Left lung (tissue), 10 donors: ENCODE measurements around the gene C1QTNF8. TPM values are rescaled to one million over a fixed set of nuclear protein-coding genes. Genes with fewer than 3 reads are reported as not detected.

ENCODE experiments used
- ATAC-seq: fragments of 200-7000 bp; cut with Tn5 transposase; one replicate; pipeline ENCODE4 v1.9.1; 2020; ENCODE audit warnings: moderate library complexity
- DNase-seq, 4 donors: peaks; one replicate each; pipeline ENCODE4 v3.0.0-alpha.2; 2013 to 2020
- H3K27ac ChIP-seq, 2 donors: fragments of 200-600 bp; sonication (generic) in 1 of 2; one replicate each; pipeline versions ENCODE4 v1.5.0 to v1.8.0; 2020 to 2021
- H3K27me3 ChIP-seq, 2 donors: fragments of 200-600 bp; sonication (generic) in 1 of 2; one replicate each; pipeline versions ENCODE4 v1.5.0 to v1.8.0; 2020 to 2021
- H3K36me3 ChIP-seq, 2 donors: fragments of 200-600 bp; sonication (generic) in 1 of 2; one replicate each; pipeline versions ENCODE4 v1.5.0 to v1.8.0; 2020 to 2021
- H3K4me1 ChIP-seq, 2 donors: fragments of 200-600 bp; one replicate each; pipeline ENCODE4 v1.8.0; 2021
- H3K4me3 ChIP-seq, 2 donors: fragments of 200-600 bp; sonication (generic) in 1 of 2; one replicate each; pipeline versions ENCODE4 v1.5.0 to v1.8.0; 2020 to 2021; ENCODE audit warnings: mild to moderate bottlenecking in 1 of 2
- H3K9me3 ChIP-seq, 2 donors: fragments of 200-600 bp; sonication (generic) in 1 of 2; one replicate each; pipeline versions ENCODE4 v1.5.0 to v1.8.0; 2020 to 2021
- CTCF ChIP-seq, 2 donors: fragments of 200-600 bp; sonication (generic) in 1 of 2; IDR thresholded peaks; one replicate each; pipeline versions ENCODE4 v1.5.0 to v1.8.0; 2021; ENCODE audit warnings: antibody characterized with exemption in 2 of 2
- intact Hi-C, 2 donors: fragments of 100-400 bp; cut with DNase I; formaldehyde crosslinking; loops; one replicate each; pipeline versions ENCODE4 v1.11.2 to v1.14.2; 2022
- polyA plus RNA-seq, 6 donors: library from polyadenylated mRNA; unstranded; fragments of 120-200 nt; gene quantifications; one replicate each; pipeline ENCODE4 v1.2.1, GENCODE V29; 2013; ENCODE audit not compliant: insufficient read length in 6 of 6
- total RNA-seq, 2 donors: library from RNA; stranded (reverse); fragmentation: NEBNext Ultra II Directional; extraction: Animal tissue kit (Norgen Biotek cat#: 25700); gene quantifications; one replicate each; pipeline ENCODE4 v1.2.1, GENCODE V29; 2021
- donor health status: DM: no; HTN: yes; CAD: no.
- donor health status: DM: no; HTN: no; CAD: no.

The C1QTNF8 gene
- total and polyA plus RNA-seq, 8 donors = 0.10 to 0.23 (median 0.10) TPM; not detected in 5

GRCh38 chr16:1135459-1135825 is 39.4 kb upstream of the C1QTNF8 start:
- intact Hi-C loops = no loop called here
- Histone ChIP-seq H3K36me3 (no peaks in the 10 kb centered on the region), H3K27ac (no peak overlapping the region), H3K4me1 (no peaks in the 10 kb centered on the region), H3K9me3 (no peaks in the 10 kb centered on the region), H3K4me3 (no peak overlapping the region), H3K27me3 (peaks cover 0 to 70% of the 10 kb centered on the region in 2 donors)
- ATAC-seq (no peak), DNase-seq (no peak)
- TF ChIP-seq CTCF (IDR thresholded peaks at IDR 0.05) = no peak

- H3K9me3 ChIP-seq = no peaks in the 10 kb centered on the region
- H3K36me3 ChIP-seq = no peaks in the 10 kb centered on the region
- TF ChIP-seq CTCF (IDR thresholded peaks at IDR 0.05) = no peak
- ATAC-seq = no peak
- H3K4me1 ChIP-seq = no peaks in the 10 kb centered on the region
- intact Hi-C loops = no loop called here
- no peak for DNase-seq
- H3K27me3 ChIP-seq = peaks cover 0 to 70% of the 10 kb centered on the region in 2 donors
- H3K4me3 ChIP-seq = no peak overlapping the region
- H3K27ac ChIP-seq = no peak overlapping the region
Observed at GRCh38 chr16:1134776-1135458, 38.9 kb upstream of the C1QTNF8 start.

GRCh38 chr16:1133810-1134520 is 37.9 kb upstream of the C1QTNF8 start:
- intact Hi-C loops = no loop called here
- no peak overlapping the region for H3K27ac ChIP-seq
- no peak for ATAC-seq
- no peaks in the 10 kb centered on the region for H3K9me3 ChIP-seq
- peaks cover 0 to 69% of the 10 kb centered on the region in 2 donors for H3K27me3 ChIP-seq
- no peak overlapping the region for H3K4me3 ChIP-seq
- H3K36me3 ChIP-seq = no peaks in the 10 kb centered on the region
- DNase-seq = no peak
- no peak for TF ChIP-seq CTCF (IDR thresholded peaks at IDR 0.05)
- H3K4me1 ChIP-seq = no peaks in the 10 kb centered on the region

- H3K27me3 ChIP-seq = peaks cover 0 to 69% of the 10 kb centered on the region in 2 donors
- H3K4me3 ChIP-seq = no peak overlapping the region
- intact Hi-C loops = no loop called here
- no peaks in the 10 kb centered on the region for H3K4me1 ChIP-seq
- no peak overlapping the region for H3K27ac ChIP-seq
- no peaks in the 10 kb centered on the region for H3K36me3 ChIP-seq
- DNase-seq = no peak
- ATAC-seq = no peak
- no peak for TF ChIP-seq CTCF (IDR thresholded peaks at IDR 0.05)
- H3K9me3 ChIP-seq = no peaks in the 10 kb centered on the region
Observed at GRCh38 chr16:1133271-1133670, 37.2 kb upstream of the C1QTNF8 start.

GRCh38 chr16:1132431-1132830 is 36.4 kb upstream of the C1QTNF8 start:
- TF ChIP-seq CTCF (IDR thresholded peaks at IDR 0.05) = no peak
- intact Hi-C loops = no loop called here
- DNase-seq (no peak), ATAC-seq (no peak)
- H3K36me3 ChIP-seq = no peaks in the 10 kb centered on the region
- H3K27ac ChIP-seq = no peak overlapping the region
- no peaks in the 10 kb centered on the region for H3K4me1 ChIP-seq
- H3K27me3 ChIP-seq = peaks cover 0 to 74% of the 10 kb centered on the region in 2 donors
- no peaks in the 10 kb centered on the region for H3K9me3 ChIP-seq
- no peak overlapping the region for H3K4me3 ChIP-seq
